GM19328 (cell line): ENCODE data around the gene IPPK.

ENCODE experiments used
- ATAC-seq: cut with Tn5 transposase; IDR thresholded peaks from one replicate; pipeline ENCODE4 v1.9.1; 2021; ENCODE audit warnings: mild to moderate bottlenecking, moderate library complexity; ENCODE audit not compliant: unreplicated experiment

Gene IPPK

DNA sequence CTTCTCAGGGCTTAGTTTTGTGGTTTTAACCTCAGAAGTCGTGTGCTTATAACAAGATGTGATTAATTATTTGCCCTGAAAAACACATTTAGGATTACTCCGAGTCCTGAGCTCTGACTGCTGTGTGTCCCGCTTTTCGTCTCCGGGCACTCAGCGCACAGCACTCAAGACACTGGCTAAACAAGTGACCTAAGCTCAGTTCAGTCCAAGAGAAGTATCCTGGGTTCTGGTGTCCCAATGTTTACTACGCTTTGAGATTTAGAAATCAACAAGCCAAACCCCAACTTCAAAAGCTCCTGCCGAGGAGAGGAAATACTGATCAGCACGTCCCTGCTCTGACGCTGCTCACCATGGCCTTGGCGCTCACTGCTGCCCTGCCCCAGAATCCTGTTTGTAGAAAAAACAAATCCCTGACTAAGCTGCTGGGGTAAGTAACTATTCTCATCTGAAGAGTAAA, 53.2 kb downstream of the IPPK start:
- ATAC-seq = no peak

DNA sequence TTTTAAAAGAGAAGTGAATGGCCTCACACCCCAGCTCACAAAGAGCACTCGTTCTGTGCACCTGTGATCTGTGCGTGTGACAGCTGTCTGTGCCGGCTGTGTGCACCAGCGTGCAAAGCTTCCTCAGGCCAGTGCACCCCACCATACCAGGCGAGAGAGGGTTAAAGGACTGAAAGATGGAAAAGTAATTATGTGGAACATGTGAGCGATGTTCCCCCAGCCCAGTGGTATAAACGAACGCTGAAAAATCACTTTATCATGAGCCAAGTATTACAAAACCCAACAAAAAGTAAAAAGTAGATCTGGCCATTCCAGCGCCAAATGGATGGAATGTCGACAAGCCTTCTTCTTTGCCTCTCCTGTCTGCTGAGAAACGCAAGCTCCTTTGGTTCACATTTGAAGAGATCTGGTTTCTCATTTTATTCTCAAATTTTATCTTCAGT, 53.7 kb downstream of the IPPK start:
- no peak for ATAC-seq

DNA sequence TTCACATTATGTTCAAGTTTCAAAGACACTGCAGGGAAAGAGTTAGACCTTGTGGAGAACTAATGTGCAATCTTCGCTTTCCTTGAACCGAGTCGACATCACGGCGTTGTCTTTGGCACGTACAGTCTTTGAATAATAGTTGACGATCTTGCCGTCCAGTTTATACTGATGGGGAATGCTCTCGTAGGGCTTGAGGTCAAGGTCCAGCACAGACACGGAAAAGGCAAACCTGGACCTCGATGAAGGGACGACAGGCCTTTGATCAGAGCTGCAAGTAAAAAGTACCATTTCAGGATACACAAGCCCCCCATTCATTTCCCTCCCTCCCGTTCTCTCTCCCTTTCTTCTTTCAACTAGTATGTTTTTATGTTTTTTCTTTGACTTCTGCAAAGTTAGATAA, 54.1 kb downstream of the IPPK start:
- no peak for ATAC-seq

DNA sequence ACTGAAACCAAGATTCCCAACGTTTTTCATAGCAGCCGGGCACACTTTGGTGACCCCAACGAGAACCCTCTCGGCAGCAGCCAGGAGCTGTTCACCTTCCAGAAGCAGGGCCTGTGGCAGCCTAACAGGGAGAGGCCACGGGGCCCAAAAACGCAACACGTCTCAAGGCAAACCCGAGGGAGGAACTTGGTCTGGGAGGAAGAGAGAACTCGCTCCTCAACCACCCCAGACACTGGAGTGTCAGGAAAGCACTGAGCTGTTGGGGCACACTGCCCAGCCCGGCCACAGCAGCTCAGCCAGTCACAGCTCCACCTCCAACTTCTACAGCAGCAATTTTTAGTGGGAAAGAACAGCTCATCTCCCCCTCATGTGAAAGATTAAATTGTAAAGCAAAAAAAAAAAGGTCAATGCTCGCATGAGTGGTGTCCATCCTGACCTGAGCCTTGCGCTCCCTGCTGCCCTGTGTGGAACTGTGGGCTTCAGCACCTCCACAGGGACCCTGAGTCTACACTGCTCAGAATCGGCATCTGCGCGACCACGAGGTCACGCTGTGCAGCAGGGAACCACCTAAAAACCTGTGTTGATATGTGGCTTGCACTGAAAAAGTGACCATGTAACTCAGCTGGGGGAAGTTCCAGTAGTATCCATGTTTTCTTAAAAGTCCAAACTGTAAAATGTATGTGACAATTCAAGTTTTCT, 55.0 kb downstream of the IPPK start:
- ATAC-seq = no peak

DNA sequence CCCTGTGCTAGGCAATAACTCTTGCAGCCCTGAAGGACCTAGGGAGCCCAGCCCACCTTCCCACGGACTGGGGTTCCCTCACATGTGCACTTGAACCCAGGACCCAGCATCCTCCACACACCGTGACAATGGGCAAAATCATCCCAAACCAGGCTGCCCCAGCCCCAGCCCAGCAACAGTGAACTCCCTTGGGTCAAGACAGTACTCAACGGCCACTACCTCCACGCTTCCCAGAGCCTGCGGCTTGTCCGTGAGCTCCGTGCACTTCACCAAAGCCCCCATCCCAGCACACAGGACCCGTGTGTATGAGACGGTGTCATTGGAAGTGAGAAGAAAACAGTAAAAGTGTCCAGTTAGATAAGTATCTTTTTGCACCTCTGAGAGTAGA, 55.8 kb downstream of the IPPK start:
- ATAC-seq = no peak

DNA sequence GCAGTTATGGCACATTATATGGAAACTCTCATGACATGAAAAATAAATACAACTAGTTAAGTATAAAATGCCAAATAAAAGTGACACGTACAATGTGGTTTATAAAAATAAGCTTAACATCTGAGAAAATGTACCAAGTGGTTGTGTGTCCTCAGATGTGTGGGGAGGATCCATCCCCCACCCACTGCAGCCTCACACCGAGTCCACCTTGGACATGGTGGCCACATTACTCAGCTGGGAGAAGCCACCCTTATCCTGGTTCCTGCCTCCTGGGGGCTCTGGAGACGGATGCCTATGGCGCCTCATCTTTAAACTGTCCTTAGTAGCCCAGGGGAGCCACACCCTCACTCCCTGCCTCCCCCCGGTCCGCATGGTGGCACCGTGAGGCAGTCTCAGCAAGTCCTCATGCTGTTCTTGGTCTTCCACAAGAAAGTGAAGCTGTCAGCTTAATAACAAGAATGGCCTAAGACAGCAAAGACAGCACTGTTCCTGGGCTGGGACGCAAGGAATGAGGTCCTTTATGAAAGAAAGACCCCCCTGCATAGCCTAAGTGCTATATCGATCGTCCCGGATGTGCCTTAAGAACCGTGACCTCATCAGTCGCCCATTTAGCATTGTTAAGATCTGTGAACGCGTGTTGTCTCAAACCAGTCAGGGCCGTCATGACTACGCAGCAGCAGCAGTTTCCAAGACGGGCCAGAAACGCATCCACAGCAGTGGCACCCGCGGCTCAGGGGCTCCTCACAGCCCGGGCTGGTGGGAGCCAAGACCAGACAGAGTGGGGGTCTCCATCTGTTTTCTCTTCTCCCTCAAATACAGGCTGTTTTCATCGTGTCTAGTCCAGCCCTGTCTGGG, 56.4 kb downstream of the IPPK start:
- ATAC-seq = no peak

DNA sequence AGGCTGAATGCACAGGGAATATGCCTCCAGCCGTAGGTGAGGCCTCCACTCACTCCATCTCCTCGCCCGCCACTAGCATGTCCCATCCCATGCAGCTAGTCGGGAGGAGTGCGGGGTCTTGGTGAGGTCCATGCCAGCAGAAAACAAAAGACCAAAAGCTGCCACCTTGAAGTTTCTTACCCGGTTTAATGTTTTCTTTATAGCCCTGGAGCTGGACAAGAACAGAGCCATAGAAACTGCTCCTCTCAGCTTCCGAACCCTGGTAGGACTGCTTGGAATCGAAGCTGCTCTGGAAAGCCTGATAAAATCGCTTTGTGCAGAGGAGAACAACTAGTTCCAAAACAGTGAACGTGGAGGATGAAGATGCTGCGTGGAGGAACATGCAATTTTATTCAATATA, 57.1 kb downstream of the IPPK start:
- ATAC-seq = no peak

DNA sequence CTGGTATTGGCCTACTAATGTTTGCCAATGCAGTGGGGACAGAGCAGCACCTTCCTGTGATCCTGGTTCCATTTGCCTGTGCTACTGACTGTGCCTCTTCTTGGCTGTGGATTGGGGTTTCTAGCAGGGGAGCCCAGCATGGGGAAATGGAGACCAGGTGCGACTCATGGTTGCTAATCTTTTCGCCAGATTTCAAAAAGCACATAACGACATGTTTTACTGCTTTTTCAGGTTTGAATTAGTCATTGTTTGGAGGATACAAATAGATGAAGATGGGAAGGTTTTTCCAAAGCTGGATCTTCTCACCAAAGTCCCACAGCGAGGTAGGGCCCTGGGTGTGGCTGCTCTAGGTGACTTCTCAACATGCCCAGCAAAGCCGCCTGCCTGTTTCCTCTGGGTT, 57.6 kb downstream of the IPPK start:
- no peak for ATAC-seq

DNA sequence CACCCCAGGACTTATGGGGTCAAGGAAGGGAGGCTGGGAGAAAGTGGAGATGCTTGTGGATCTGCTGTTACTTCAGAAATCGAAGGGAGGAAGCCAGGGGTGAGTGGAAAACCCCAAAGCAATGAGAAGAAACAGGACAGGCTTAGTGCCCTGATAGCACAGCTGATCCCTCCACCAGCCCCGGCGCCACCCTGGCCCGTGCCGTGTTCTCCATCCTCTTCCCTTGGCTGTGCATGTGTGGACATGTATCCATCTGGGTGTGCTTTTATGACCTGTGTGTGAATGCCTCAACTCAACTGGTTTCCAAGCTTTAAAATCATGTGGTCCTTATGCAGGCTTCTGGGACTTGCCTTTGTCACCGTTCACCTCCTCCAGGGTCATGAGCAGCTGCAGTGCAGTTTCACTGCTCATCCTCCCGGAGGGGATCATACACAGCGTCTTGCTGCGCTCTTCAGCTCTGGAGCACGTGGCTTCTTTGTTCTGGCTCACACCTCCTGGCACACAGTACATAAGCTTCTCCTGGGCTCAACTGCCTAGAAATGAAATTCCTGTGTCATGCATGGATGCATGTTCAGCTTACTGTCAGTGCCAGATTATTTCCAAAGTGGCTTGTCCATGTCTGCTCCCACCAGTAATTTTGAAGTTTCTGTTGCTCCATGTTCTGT, 58.2 kb downstream of the IPPK start:
- ATAC-seq = no peak

DNA sequence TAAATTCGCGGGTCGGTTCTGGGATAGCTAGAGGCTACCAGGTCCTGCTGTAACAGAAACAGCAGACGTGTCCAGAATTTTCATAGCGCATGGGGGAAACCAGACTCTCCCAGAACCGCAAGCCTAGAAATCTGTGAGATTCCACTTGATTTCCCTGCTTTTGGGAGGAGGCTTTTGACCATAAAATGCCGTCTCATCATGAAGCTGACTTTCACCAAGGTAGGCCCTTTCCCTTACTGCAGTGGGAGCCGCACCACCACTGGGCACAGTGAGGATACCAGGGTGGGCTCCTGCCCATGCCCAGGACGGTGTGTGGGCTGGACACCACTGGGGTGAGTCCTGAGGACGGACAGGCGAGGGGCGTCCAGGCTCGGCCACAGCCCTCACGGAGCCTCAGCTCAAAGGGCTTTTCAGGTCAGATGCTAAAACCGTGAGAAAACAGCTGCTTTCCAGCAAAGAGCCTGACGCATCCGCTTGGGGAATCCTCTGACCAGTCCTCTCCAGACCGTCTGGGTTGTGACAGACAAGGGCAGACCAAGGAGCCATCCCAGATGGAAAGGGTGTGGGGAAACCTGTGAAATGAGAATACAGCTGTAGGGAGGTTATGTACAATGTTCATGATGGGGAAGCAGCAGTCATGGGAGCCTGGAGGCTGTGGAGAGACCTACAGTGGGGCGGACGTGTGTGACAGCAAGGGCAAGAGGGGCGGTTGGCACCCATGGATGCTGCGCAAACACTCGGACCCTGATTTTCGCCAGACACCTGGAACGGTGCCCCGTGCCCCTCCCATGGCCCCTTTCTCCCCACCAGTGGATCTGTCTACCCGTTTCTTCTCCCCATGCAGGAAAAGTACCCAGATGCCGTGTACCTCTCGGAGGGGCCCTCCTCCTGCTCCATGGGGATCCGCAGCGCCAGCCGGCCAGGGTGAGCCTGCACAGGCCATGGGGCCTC, 59.2 kb downstream of the IPPK start:
- ATAC-seq = no peak

DNA sequence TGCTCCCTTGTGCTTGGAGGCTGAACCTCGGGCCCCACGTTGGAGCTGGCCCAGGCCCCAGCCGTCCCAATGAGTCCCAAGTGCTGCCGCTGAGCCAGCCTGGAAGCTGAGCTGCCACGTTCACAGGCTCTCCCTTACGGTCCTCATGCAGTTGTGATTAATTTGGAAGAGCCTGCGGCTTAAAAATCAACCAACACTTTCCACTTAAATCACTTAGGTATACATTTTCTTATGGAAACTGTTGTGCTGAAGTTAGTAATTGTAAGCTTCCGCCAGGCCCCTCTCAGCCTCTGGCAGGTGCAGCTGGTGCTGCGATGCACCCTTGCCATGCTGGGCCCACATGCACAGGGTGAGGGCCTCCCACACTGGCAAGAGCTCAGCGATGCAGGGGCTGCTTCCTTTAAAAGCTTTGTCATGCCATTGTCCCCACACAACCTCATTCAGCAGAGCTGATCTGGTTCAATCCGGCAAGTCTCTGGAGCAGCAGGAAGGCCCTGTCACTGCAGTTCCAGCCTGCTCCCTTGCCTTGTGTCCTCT, 61.0 kb downstream of the IPPK start:
- ATAC-seq = no peak

DNA sequence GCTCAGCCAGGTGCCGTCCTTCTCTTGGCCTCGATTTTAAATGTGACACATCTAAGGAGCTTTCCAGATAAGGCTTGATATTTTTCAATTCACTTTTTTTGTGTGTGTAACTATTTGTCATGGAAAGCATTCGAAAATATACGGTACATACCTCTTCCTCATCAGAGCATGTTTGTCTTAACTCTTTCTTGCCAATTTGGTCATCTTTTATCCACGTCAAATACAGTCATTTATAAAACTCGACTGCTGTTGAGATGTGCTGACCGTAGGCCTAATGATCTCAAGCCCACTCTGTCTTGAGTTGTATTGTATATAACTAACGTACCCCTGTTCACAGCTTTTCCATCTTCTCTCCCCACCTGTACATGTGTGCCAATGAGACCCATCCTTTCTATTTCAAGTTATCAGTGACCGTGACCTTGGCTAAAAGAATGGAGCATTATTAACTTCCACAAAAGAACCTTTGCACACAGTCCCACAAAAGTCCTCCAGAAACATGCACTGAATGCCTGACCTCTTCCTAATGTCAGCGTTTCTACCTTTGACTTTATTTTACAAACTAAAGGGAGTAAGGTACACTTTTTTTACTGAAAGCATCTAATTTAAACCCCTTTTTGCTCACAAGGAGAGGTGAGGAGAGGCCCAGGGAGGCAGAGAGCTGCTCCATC, 61.6 kb downstream of the IPPK start:
- ATAC-seq = no peak

DNA sequence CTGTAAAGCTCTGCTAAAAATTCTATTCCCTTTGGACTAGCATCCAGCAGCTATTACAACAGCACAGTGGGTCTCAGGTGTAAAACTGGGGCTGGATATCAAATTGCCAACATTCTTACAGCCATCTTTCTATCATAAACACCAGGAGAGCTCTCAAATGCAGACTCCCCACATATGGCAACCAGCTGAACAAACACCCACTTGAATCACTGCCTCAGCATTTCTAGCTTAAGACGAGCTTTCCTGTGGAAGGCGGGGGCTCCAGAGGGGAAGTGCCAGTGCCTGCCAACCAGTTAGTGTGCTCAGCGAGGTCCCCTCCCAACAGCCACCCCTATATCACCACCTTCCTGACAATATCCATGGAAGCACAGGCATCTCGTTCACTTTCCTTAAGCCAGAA, 62.2 kb downstream of the IPPK start:
- no peak for ATAC-seq

DNA sequence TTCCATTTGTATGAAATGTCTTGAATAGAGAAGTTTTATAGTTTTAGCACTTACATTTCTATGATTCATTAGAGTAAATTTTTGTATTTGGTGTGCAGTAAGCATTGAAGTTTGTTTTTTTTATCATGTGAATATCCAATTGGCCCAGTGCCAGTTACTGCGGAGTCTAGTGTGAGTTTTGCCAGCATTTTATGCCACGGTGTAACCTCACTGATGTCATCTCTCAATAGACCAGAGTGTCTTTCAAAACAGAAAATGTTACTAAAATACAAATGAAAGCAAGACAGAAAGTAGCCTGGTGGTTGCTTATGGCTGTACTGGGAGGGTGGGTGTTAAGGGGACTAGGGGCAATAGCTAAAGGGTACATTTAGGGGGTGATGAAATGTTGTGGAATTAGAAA, 62.8 kb downstream of the IPPK start:
- ATAC-seq = no peak

DNA sequence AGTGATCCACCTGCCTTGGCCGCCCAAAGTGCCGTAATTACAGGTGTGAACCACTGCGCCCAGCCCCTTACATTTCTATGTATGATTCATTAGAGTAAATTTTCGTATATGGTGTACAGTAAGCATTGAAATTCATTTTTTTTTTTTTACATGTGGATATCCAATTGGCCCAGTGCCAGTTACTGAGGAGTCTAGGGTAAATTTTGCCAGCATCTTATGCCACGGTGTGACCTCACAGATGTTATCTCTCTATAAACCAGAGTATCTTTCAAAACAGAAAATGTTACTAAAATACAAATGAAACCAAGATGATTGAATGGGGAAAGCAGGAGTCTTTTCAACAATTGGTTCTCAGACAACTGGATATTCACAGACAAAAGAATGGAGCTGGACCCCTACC, 64.7 kb downstream of the IPPK start:
- no peak for ATAC-seq

DNA sequence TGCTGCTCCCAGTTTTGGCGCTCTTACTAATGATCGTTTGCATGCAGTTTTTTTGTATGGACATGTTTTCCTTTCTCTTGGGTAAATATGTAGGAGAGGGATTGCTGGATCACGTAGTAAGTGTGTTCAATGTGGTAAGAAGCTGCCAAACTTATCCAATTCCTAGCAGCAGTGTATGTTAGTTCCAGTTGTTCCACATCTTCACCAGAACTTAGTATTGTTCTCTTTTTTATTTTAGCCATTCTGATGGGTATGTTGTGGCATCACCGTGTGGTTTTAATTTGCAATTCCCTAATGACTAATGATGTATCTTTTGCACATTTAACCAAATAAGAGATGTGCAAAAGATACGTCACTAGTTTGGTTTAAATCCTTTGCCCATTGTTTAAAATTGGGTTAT, 65.9 kb downstream of the IPPK start:
- ATAC-seq = no peak

DNA sequence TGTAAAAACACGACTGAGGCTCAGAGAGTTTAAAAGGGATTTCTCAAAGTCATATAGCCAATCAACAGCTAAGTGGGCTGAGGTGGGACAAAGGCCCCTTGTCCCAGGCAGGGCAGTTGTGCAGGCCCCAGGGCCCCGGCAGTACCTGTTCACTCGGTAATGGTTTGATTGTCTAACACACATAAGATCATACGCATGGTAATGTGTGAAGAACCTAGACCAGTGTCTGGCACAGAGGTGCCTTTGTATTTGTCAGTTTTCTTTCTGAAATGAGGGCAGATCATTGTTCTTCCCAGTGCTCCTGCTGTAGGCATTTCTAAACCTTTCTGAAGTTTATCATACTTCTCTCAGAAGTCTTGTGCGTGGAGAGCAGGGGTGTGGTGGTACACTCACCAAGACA, 66.8 kb downstream of the IPPK start:
- no peak for ATAC-seq

DNA sequence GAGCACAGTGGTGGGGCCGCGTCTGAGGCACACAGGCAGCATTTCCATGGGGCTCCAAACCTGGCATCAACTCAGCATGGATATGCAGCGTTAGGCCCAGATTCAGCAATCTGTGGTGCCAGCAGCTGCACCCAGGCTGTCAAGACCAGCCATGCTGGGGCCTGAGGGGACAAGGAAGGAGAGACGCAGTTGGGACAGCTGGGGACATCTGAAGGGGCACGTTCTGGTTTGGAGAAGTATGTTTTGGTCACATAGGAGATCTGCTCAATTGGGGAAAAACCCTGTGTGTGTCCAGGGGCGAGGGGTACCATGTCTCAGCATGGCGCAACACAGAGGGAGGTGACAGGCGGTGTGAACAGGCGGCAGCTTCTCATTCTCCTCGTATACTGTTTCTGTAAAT, 67.5 kb downstream of the IPPK start:
- no peak for ATAC-seq

DNA sequence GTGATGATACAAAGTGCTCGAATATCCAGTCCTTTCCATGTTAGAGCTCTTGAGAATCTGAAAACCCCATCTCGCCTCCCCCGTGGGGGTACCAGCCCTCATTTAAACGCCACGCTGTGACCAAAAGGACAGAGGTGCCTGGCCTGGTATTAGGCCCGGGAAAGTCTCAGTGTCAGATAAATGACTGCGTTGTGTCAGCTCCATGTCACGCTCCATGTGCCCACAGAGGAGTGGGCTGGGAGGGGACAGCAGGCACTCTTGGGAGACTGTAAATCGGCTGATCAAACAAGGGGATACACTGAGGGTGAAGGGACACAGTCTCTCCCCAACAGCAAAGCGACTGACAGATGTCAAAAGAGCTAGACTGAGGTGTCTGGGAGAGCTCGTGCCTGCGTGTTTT, 68.5 kb downstream of the IPPK start:
- ATAC-seq = no peak
